GM18868 (cell line): ENCODE data around the gene EPHA10.
A peak's percentile ranks its signal among the peaks of the same experiment; 100 is the strongest.

ENCODE experiments used
- ATAC-seq: cut with Tn5 transposase; IDR thresholded peaks from one replicate; pipeline ENCODE4 v1.9.1; 2021; ENCODE audit warnings: mild to moderate bottlenecking, moderate library complexity; ENCODE audit not compliant: unreplicated experiment

Gene EPHA10

GRCh38 chr1:37764888-37765441 lies at the start of gene EPHA10:
TSS of gene EPHA10 (minus strand) at chr1:37765120. CDS start at chr1:37765066, 54 bp downstream.
- ATAC-seq = no peak

GRCh38 chr1:37814252-37814651 lies 49.3 kb upstream of the EPHA10 start:
- no peak for ATAC-seq

DNA sequence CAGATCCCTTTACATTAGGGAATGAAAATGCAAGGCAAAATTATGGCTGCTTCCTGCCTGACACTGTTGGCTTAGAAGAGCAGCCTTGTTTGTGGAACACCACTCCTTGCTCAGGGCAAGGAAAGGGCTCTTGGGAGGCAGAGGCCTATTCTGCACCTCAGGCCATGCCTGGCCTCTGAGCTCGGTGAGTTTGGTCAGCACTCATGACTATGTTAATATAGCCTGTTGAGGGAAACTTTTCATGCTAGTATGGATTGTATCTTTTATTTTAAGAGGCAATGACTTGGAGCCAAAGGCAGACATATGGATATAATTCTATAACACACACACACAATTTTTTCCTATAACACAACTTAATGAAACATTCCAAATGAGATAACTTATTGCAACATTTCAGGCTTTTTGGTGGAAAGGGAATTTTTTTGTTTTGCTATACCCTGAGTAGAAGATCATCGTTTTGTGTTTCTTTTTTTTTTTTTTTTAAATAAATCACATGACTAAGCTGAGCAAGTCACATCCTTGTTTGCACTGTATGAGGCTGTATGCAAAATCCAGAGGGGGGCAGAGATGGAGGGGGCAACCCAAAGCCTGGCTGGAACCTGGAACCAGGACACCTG lies 48.7 kb upstream of the EPHA10 start:
- no peak for ATAC-seq

- peak; percentile 30 for ATAC-seq
Observed at GRCh38 chr1:37811027-37811655, 46.2 kb upstream of the EPHA10 start.

DNA sequence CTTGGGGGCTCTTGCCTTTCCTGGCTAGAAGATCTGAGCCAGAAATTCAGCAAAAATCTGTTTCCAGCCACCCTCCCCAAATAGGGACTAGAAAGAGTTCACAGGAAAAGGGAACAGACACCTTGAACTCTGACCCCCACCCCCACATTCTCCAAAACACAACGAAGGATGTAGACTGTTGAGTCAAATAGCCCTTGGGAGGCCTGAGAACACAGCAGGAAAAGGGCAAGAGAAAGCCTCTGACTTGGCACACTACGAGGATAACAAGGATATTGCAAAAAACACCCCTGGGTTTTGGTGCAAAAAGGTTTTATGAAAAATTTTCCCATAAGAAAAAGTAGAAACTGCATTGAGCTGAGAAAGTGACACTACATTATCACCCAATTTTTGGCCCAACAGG lies 45.0 kb upstream of the EPHA10 start:
- no peak for ATAC-seq

GRCh38 chr1:37808369-37809319 lies 43.7 kb upstream of the EPHA10 start:
- ATAC-seq = peak; percentile 31

DNA sequence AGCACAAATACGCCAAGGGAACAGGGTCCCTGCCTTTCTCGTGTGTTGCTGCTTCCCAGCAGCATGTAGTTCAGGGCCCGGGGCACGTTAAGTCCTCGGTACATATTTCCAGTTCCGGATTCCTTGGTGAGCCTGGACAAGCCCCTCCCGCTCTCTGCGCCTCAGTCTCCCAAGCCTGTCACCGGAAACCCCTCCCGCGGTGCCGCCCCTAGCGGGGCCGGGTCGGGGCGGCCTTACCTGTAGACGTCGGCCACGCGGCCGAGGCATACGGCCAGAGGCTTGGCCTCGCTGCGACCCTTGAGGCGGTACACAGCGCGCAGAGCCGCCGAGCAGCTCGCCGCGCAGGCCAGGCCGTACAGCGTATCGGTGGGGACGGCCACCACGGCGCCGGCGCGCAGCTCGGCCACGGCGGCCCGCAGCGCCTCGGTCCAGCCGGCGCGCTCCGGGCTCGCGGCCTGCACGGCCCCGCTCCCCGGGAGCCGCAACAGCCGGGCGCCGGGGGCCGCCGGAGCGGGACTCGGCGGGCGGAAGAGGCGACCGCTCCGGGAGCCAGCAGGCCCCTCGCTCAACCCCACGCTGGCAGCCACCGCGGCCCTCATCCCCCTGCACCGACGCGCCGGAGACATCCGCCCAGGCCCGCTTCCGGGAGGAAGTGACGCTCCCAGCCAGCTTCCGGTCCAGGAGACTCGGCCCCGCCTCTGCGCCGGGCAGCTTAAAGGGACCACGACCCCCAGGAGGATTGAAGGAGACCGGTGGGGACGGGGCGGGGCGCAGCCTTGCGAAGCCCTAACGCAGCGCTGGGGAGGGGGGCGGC lies 42.8 kb upstream of the EPHA10 start, which contains the start of the genes C1orf122 and YRDC:
Gene C1orf122 (plus strand): TSS at position 236 of the 814 bp plus-strand sequence. CDS start 615 bp downstream, outside the sequence.
Gene YRDC (minus strand): TSS at position 654 of the 814 bp plus-strand sequence. CDS start 28 bp downstream, at position 626.
- ATAC-seq = peak; percentile 86

DNA sequence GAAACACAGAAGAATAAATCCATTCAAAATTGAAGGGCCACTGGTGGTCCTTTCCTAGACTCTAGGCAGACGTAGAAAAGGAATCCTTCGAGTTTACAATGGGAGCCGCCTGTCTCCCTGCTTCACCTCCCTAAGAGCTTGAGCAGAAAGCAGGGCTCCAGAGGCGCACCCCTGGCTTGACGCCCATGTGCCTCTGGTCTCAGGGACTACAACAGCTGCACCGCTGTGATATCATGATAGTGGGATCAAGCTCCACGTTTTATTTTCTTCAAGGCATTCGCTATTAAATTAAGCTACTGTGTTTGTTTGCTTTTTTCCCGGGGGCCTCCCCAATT lies 42.3 kb upstream of the EPHA10 start:
- no peak for ATAC-seq

DNA sequence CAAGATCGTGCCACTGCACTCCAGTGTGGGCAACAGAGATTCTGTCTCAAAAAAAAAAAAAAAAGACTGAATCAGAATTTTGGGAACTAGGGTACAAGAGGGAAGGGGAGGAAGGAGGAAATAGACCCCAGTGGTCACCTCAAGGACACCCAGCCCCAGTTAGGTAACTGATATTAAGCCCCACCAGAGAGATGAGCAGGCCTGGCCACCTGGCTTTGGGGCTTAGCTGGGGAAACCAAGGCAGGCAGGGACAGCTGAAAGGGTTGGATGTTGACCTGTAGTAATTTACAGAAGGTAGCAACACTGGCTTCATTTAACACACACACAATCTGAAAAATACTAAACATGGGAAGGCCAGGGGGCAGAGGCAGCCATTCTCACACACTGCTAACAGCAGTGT lies 37.5 kb upstream of the EPHA10 start:
- no peak for ATAC-seq

- ATAC-seq = no peak
Observed at GRCh38 chr1:37797750-37798345, 32.9 kb upstream of the EPHA10 start.

- no peak for ATAC-seq
Observed at GRCh38 chr1:37795340-37796125, 30.6 kb upstream of the EPHA10 start.

DNA sequence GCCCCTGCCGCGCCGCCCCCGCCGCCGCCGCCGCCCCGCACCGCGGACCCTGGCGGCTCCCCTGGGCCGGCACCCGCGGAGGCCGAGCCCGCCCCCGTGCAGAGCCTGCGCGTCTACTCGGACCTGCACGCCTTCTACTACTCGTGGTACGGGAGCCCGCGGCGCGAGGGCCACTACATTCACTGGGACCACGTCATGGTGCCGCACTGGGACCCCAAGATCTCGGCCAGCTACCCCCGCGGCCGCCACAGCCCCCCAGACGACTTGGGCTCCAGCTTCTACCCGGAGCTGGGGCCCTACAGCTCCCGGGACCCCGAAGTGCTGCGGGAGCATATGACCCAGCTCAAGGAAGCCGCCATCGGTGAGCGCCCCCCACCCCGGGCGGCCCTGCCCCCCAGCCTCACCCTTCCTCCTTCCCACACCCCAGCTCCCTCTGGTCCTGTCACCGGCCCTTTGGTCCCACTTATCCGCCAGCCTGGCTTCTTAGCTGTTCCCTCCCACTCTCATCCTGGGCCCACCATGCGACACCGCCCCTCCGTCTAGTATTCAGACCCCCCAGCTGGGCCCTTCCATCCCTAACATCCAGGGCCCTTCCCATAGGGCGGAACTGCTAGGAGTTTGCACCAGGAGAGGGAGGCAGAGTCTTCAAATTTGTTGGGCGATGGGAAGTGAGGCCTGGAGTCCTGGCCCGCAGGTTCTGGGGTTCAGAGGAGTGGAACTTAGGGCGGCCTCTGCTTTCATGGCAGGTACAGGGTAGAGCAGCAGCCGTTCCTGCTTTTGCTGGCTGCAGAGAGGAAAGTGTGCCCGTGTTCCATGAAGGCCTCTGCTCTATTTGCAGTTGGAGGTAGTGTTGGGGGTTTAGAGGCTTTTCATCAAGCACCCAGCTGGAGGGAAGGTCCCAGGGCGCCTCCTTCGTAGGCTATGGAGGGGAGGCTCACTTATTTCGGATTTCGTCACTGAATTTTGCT lies 29.7 kb upstream of the EPHA10 start:
- no peak for ATAC-seq

DNA sequence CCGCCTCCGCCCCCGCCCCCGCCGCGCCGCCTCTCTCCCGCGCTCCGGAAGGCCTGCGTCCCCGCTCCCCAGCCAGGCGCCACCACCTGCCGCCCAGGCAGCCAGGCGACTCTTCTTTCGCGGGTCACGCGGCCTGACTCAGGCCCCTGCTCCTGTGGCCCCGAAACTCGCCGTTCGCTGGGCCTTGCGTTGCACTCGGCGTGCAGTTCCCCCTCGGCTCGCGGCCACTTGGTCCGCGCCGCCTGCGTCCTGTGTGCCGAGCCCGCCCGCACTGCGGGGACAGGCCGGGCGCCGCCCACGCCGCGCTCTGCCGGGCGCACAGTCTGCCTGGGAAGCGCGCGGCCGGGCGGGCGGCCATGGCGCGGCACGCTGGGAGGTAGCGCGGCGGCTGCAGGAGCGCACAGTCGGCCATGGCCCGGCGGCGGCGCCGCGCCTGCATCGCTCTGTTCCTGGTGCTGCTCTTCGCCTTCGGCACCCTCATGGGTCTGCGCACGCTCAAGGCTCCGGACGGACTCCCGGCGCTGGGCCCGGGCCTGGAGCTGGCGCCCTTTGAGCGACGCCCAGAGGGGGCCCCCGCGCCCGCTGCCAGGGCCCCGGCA lies 29.0 kb upstream of the EPHA10 start, which contains the start of gene MANEAL:
Gene MANEAL (plus strand): TSS at position 75 of the 599 bp plus-strand sequence. CDS start 336 bp downstream, at position 411.
- peak; percentile 67 for ATAC-seq

GRCh38 chr1:37792943-37793686 lies 28.2 kb upstream of the EPHA10 start:
- no peak for ATAC-seq

- no peak for ATAC-seq
Observed at GRCh38 chr1:37782491-37782890, 17.6 kb upstream of the EPHA10 start.

- no peak for ATAC-seq
Observed at GRCh38 chr1:37778654-37779053, 13.7 kb upstream of the EPHA10 start.
